RWPE2 (cell line): ENCODE results near the gene DDX3X.

Source experiments
- ATAC-seq: fragments of 200-7000 bp; cut with Tn5 transposase; 3 replicates; pipeline ENCODE4 v1.9.1; 2021; ENCODE audit warnings: low read depth
- DNase-seq: peaks from one replicate; pipeline ENCODE4 v3.0.0-alpha.2; 2020; ENCODE audit warnings: low spot score
- H3K27ac ChIP-seq: fragments of 450-650 bp; 2 replicates; pipeline ENCODE4 v1.5.1; 2017; ENCODE audit warnings: mild to moderate bottlenecking; ENCODE audit not compliant: poor library complexity, severe bottlenecking
- H3K27me3 ChIP-seq: fragments of 250-450 bp; sonication (Bioruptor Pico); 2 replicates; pipeline ENCODE4 v1.5.1; 2021; ENCODE audit warnings: mild to moderate bottlenecking, moderate library complexity; ENCODE audit not compliant: insufficient read depth, poor library complexity, severe bottlenecking
- H3K36me3 ChIP-seq: fragments of 250-450 bp; sonication (Bioruptor Pico); 2 replicates; pipeline ENCODE4 v1.5.1; 2020; ENCODE audit warnings: low read depth, mild to moderate bottlenecking, moderate library complexity
- H3K4me1 ChIP-seq: fragments of 250-450 bp; sonication (Bioruptor Pico); 2 replicates; pipeline ENCODE4 v1.5.1; 2021; ENCODE audit warnings: mild to moderate bottlenecking, moderate library complexity; ENCODE audit not compliant: insufficient read depth, poor library complexity, severe bottlenecking
- H3K4me3 ChIP-seq: fragments of 250-450 bp; sonication (Bioruptor Pico); 2 replicates; pipeline ENCODE4 v1.5.1; 2021; ENCODE audit warnings: mild to moderate bottlenecking, moderate library complexity; ENCODE audit not compliant: severe bottlenecking
- H3K9me3 ChIP-seq: fragments of 250-450 bp; sonication (Bioruptor Pico); 2 replicates; pipeline ENCODE4 v1.5.1; 2021; ENCODE audit warnings: mild to moderate bottlenecking, moderate library complexity; ENCODE audit not compliant: severe bottlenecking
- TF ChIP-seq, protein P1 (sequence below): fragments of 450-650 bp; IDR thresholded peaks from one replicate; pipeline ENCODE4 v1.5.1; 2017; ENCODE audit warnings: mild to moderate bottlenecking, moderate library complexity; ENCODE audit not compliant: poor library complexity, severe bottlenecking

Gene DDX3X

DNA sequence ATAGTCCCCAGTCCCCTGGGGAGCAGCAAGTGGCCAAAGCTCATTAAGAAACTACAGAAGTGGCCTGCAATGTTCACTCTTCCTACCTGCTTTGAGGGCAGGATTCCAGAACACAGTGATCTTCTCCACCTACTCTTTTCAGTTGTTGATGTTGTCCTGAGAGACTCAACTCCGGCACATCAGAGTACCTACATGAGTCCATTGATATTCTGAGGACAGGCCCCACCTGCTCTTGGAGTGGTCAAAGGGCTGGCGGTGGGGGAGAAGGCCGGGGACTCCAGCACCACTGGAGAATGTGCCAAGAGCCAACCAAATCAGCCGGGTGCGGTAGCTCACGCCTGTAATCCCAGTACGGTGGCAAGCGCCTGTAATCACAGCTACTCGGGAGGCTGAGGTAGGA, 29.8 kb upstream of the DDX3X start:
- H3K27me3 ChIP-seq, result no peaks in the 10 kb centered on the region
- H3K36me3 ChIP-seq, result no peaks in the 10 kb centered on the region
- ATAC-seq, result no peak
- no peak overlapping the region for H3K27ac ChIP-seq
- peaks cover 12% of the 10 kb centered on the region for H3K4me1 ChIP-seq
- H3K4me3 ChIP-seq, result no peak overlapping the region
- H3K9me3 ChIP-seq, result no peaks in the 10 kb centered on the region
- TF ChIP-seq, protein P1, sequence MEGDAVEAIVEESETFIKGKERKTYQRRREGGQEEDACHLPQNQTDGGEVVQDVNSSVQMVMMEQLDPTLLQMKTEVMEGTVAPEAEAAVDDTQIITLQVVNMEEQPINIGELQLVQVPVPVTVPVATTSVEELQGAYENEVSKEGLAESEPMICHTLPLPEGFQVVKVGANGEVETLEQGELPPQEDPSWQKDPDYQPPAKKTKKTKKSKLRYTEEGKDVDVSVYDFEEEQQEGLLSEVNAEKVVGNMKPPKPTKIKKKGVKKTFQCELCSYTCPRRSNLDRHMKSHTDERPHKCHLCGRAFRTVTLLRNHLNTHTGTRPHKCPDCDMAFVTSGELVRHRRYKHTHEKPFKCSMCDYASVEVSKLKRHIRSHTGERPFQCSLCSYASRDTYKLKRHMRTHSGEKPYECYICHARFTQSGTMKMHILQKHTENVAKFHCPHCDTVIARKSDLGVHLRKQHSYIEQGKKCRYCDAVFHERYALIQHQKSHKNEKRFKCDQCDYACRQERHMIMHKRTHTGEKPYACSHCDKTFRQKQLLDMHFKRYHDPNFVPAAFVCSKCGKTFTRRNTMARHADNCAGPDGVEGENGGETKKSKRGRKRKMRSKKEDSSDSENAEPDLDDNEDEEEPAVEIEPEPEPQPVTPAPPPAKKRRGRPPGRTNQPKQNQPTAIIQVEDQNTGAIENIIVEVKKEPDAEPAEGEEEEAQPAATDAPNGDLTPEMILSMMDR, result no peak
- DNase-seq, result no peak

DNA sequence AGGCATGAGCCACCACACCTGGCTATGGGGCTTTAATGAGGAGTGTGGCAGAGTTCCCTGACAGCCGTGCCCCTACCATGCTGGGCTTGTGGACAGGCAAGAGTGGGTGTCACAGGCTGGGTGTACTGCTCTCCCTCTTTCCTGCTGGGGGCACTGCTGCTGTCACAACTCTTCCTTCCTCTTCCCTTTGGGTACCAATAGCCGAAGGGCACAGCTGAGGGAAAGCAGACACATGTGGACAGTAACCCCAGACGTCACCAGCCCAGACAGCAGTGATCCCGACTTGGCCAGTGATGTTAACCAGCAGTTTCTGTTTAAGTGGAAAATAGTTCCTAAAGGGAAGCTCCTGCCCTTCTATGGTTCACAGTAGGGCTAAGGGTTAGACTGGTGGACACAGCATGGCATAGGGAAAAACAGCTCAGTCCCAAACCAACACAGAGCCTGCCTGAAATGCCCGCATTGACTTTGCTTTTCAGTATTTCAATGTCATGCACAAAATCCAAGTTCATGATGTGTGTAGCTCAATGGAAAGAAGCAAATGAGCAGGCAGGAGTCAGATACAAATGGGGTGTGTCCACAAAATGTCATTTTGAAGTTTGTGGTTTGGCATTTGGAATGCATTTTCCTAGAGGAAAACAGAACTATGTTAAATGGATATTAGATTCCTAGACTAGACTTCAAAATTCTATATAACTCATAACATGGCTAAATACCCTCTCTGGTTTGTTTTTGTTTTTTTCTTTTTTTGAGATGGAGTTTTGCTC, 24.9 kb upstream of the DDX3X start:
- Histone ChIP-seq H3K4me3 (no peak overlapping the region), H3K9me3 (no peaks in the 10 kb centered on the region), H3K27ac (no peak overlapping the region), H3K4me1 (no peaks in the 10 kb centered on the region), H3K27me3 (no peaks in the 10 kb centered on the region), H3K36me3 (no peaks in the 10 kb centered on the region)
- no peak for ATAC-seq
- DNase-seq, result no peak
- TF ChIP-seq, protein P1, result no peak

DNA sequence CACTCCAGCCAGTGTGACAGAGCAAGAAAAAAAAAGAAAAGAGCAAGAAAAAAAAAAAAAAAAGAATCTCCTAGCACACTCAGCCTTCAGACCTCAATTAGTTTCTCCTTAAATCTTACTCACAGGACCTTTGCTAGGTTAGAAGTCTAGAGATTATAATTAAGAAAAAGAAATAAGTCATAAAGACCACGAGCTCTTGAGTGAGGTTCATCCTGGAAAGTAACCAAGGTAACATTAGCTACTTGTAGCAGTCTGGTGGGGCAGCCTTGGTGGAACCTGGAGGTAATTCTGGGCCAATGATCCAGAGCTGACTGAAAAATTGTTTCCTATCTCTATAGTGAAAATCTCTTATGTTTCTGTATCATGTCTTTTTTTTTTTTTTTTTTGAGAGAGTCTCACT, 21.2 kb upstream of the DDX3X start:
- Histone ChIP-seq H3K9me3 (no peaks in the 10 kb centered on the region), H3K36me3 (no peaks in the 10 kb centered on the region), H3K4me1 (no peaks in the 10 kb centered on the region), H3K4me3 (no peak overlapping the region), H3K27ac (no peak overlapping the region), H3K27me3 (no peaks in the 10 kb centered on the region)
- TF ChIP-seq, protein P1, result no peak
- ATAC-seq, result no peak
- DNase-seq, result no peak

DNA sequence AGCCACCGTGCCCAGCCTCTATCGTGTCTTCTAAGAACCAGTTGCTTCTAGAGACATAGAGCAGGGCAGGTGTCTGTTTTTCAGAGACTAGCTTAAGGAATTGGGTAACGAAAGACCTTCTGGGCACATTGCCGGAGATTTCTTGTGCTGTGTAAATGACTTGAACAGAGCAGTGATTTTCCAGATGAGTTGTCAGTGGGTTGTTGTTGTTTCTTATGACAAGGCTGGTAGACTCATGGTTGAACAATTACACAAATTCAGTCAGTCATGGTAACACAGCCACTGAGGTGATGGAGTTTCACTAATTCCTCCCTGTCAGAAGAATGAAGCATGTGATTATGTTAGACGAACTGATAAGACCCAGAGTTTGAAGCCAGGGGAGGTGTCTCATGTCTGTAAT, 20.5 kb upstream of the DDX3X start:
- TF ChIP-seq, protein P1, result no peak
- no peak for ATAC-seq
- Histone ChIP-seq H3K27me3 (no peaks in the 10 kb centered on the region), H3K36me3 (no peaks in the 10 kb centered on the region), H3K4me1 (no peaks in the 10 kb centered on the region), H3K9me3 (no peaks in the 10 kb centered on the region), H3K4me3 (no peak overlapping the region), H3K27ac (no peak overlapping the region)
- no peak for DNase-seq

DNA sequence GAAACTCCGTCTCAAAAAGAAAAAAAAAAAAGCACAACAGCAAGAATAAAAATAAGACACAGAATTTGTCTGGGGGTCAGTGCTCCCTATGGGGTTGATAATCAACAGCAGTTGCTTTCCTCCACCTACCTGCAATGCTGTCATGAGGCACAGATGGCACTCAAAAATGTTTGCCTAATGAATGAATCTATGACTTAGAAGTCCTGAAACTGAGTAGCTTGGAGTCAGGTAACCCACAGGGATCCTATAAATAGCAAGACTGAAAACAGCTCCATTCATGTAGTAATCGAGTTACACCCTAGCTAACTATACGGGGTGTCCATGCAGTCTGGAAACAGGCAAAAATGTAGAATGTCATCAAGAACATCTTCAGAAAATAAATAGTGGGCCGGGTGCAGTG, 19.8 kb upstream of the DDX3X start:
- DNase-seq (no peak), ATAC-seq (no peak)
- no peaks in the 10 kb centered on the region for H3K27me3 ChIP-seq
- no peaks in the 10 kb centered on the region for H3K9me3 ChIP-seq
- no peak overlapping the region for H3K4me3 ChIP-seq
- H3K27ac ChIP-seq, result no peak overlapping the region
- H3K36me3 ChIP-seq, result no peaks in the 10 kb centered on the region
- TF ChIP-seq, protein P1, result no peak
- no peaks in the 10 kb centered on the region for H3K4me1 ChIP-seq
